ENCODE data around the gene RILPL2.

The RILPL2 gene

DNA sequence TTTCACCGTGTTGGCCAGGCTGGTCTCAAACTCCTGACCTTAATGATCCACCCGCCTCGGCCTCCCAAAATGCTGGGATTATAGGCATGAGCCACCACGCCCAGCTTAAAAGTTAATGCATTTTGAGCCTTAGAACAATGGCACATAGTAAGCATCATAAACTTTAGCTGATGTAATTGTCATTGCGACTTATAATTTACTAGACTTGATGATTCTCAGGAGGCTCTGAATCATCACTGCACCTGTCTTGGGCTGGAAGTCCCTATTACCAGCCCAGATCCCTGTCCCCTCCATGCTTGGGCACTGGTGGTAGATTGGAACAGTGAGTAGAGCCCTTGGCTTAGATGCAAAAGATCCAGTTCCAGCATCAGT lies 26.5 kb downstream of the RILPL2 start:
- TF ChIP-seq TEAD4 (IDR thresholded peaks at IDR 0.05) (no peak), TAF1 (IDR thresholded peaks at IDR 0.05; ENCODE audit: low read depth) (no peak), EP300 (IDR thresholded peaks at IDR 0.05; ENCODE audit: borderline replicate concordance) (no peak), CEBPB (IDR thresholded peaks at IDR 0.05) (no peak)

DNA sequence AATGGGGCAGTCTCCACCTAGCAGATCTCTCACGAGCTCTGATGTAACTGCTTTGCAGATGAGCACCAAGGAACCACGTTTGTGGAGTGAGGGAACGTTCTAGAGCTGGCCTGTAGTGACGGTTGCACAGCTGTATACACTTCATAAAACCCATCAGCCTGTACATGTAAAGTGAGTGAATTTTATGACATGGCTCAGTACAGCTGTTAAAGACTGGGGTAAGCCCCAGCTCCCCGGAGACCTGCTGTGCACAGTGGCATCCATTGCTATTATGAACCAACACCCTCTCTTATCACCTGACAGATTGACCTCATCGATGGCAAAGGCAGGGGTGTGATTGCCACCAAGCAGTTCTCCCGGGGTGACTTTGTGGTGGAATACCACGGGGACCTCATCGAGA lies 31.9 kb downstream of the RILPL2 start:
- TF ChIP-seq EGR1 (IDR thresholded peaks at IDR 0.05) (no peak), TAF1 (IDR thresholded peaks at IDR 0.05; ENCODE audit: low read depth) (no peak), NFIC (IDR thresholded peaks at IDR 0.05) (no peak), CREB1 (IDR thresholded peaks at IDR 0.05; ENCODE audit: low read depth) (no peak), CEBPB (IDR thresholded peaks at IDR 0.05) (no peak)
- TF ChIP-seq, protein P1, sequence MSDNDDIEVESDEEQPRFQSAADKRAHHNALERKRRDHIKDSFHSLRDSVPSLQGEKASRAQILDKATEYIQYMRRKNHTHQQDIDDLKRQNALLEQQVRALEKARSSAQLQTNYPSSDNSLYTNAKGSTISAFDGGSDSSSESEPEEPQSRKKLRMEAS (IDR thresholded peaks at IDR 0.05): no peak
- TF ChIP-seq, protein P2, sequence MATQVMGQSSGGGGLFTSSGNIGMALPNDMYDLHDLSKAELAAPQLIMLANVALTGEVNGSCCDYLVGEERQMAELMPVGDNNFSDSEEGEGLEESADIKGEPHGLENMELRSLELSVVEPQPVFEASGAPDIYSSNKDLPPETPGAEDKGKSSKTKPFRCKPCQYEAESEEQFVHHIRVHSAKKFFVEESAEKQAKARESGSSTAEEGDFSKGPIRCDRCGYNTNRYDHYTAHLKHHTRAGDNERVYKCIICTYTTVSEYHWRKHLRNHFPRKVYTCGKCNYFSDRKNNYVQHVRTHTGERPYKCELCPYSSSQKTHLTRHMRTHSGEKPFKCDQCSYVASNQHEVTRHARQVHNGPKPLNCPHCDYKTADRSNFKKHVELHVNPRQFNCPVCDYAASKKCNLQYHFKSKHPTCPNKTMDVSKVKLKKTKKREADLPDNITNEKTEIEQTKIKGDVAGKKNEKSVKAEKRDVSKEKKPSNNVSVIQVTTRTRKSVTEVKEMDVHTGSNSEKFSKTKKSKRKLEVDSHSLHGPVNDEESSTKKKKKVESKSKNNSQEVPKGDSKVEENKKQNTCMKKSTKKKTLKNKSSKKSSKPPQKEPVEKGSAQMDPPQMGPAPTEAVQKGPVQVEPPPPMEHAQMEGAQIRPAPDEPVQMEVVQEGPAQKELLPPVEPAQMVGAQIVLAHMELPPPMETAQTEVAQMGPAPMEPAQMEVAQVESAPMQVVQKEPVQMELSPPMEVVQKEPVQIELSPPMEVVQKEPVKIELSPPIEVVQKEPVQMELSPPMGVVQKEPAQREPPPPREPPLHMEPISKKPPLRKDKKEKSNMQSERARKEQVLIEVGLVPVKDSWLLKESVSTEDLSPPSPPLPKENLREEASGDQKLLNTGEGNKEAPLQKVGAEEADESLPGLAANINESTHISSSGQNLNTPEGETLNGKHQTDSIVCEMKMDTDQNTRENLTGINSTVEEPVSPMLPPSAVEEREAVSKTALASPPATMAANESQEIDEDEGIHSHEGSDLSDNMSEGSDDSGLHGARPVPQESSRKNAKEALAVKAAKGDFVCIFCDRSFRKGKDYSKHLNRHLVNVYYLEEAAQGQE (IDR thresholded peaks at IDR 0.05; ENCODE audit: low read depth): no peak
- TF ChIP-seq, protein P3, sequence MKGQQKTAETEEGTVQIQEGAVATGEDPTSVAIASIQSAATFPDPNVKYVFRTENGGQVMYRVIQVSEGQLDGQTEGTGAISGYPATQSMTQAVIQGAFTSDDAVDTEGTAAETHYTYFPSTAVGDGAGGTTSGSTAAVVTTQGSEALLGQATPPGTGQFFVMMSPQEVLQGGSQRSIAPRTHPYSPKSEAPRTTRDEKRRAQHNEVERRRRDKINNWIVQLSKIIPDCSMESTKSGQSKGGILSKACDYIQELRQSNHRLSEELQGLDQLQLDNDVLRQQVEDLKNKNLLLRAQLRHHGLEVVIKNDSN (IDR thresholded peaks at IDR 0.05): no peak

DNA sequence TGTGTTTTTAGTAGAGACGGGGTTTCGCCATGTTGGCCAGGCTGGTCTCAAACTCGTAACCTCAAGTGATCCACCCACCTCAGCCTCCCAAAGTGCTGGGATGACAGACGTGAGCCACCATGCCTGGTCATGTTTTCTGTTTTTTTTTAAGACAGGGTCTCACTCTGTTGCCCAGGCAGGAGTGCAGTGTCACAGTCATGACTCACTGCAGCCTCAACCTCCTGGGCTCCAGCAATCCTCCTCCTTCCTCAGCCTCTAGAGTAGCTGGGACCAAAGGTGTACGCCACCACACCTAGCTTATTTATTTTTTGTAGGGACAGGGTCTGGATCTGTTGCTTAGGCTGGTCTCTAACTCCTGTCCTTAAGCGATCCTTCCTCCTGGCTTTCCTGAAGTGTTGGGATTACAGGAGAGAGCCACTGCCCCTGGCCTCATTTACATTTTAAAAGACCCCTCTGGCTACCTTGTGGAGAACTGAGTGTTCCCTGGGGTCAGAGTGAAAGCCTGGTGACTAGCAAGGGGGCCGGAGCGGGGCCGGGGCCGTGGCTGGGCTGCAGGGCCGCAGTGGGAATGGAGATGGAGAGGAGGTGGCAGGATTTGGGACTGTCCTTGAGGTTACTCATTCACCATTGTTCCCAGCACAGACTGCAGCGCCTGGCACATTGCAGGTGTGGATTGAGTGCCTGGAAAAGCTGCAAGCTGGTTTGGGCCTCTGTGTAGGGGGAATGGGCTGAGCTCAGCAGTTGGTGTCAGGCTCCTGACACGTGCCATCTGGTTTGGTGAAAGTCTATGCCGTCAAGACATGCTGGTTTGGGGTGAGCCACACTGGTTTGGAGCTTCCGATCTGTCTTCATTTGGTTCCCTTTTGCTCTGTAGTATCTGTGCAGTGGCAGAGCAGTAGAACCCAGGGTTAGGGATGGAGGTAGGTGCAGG lies 34.5 kb downstream of the RILPL2 start:
- TF ChIP-seq RAD21 (IDR thresholded peaks at IDR 0.05; ENCODE audit: low read depth) (no peak), TEAD4 (IDR thresholded peaks at IDR 0.05) (no peak)
- TF ChIP-seq, protein P3 (IDR thresholded peaks at IDR 0.05): no peak

DNA sequence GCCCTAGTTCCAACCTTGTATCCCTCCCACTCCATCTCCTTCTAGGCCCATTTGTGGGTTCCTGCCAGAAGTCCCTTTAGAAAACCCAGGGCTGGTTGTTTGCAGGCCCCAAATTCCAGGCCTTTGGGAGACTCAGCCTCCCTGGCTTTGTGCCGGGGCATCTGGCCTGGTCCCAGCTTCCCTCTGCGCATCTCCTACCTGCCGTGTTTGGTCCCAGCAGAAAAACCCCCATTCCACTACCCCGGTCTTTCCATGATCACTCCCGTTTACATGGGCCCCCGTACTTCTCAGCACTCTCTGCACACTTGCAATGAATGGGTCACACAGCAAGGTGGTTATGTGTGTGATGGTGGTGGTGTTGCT lies 37.2 kb downstream of the RILPL2 start:
- TF ChIP-seq, protein P1 (IDR thresholded peaks at IDR 0.05): no peak
- TF ChIP-seq EP300 (IDR thresholded peaks at IDR 0.05; ENCODE audit: borderline replicate concordance) (no peak), TCF12 (IDR thresholded peaks at IDR 0.05; ENCODE audit: low read depth) (no peak), ZBTB7A (IDR thresholded peaks at IDR 0.05; ENCODE audit: low read depth) (no peak), EGR1 (IDR thresholded peaks at IDR 0.05) (no peak), CREB1 (IDR thresholded peaks at IDR 0.05; ENCODE audit: low read depth) (no peak), RAD21 (IDR thresholded peaks at IDR 0.05; ENCODE audit: low read depth) (no peak), TAF1 (IDR thresholded peaks at IDR 0.05; ENCODE audit: low read depth) (no peak), TEAD4 (IDR thresholded peaks at IDR 0.05) (no peak), NFIC (IDR thresholded peaks at IDR 0.05) (no peak), CEBPB (IDR thresholded peaks at IDR 0.05) (no peak)
- TF ChIP-seq, protein P2 (IDR thresholded peaks at IDR 0.05; ENCODE audit: low read depth): no peak
- TF ChIP-seq, protein P3 (IDR thresholded peaks at IDR 0.05): no peak

DNA sequence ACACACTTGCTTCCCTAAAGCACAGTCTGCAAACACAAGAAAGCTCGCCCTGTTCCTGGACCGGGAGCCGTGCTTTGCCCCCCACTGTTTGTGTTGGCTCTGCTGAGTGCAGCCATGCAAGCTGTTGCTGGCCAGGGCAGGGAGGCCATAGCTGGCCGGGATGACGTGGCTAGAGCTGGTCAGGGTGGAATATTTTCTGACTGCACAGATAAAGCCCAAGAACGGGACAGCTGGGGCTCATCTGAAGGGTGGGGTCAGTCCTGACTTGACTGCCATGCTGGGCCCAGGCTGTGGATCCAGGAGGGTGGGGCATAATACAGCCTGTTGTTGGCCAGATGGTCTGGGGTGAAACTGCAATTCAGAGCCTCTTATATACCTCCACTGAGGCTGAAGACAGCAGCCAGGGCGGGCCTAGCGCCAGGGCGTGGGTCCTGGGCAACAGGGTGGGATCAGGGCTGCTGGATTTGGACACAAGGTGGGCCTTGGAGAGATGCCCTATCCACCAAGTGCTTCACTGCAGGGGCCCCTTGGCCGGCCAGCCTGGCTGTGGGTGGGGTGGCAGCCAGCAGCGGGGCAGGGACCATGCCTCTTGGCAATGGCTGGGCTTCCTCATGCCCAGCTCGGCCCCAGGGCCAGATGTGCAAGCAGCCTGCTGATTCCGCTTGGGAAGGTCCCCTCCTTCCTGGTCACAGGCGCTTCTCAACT lies 37.8 kb downstream of the RILPL2 start:
- TF ChIP-seq NFIC (IDR thresholded peaks at IDR 0.05) (no peak), EGR1 (IDR thresholded peaks at IDR 0.05) (no peak), CREB1 (IDR thresholded peaks at IDR 0.05; ENCODE audit: low read depth) (no peak), EP300 (IDR thresholded peaks at IDR 0.05; ENCODE audit: borderline replicate concordance) (no peak), TAF1 (IDR thresholded peaks at IDR 0.05; ENCODE audit: low read depth) (no peak), YY1 (IDR thresholded peaks at IDR 0.05; ENCODE audit: low read depth) (no peak), CEBPB (IDR thresholded peaks at IDR 0.05) (no peak), RAD21 (IDR thresholded peaks at IDR 0.05; ENCODE audit: low read depth) (no peak)
- TF ChIP-seq, protein P2 (IDR thresholded peaks at IDR 0.05; ENCODE audit: low read depth): no peak
- TF ChIP-seq, protein P1 (IDR thresholded peaks at IDR 0.05): no peak

Data from Ishikawa (cell line).